22Rv1 (cell line): ENCODE results near the gene TESK2.

ENCODE experiments used
- H3K27ac ChIP-seq: fragments of 450-650 bp; 2 replicates; pipeline ENCODE4 v1.5.1; 2017
- ZFX ChIP-seq: fragments of 450-650 bp; IDR thresholded peaks from 2 replicates; pipeline ENCODE4 v1.6.1; 2017; ENCODE audit warnings: antibody characterized with exemption, borderline replicate concordance
- TF ChIP-seq, protein P1 (sequence below): fragments of 450-650 bp; IDR thresholded peaks from 2 replicates; pipeline ENCODE4 v1.5.1; 2017; ENCODE audit warnings: mild to moderate bottlenecking

TESK2 gene

DNA sequence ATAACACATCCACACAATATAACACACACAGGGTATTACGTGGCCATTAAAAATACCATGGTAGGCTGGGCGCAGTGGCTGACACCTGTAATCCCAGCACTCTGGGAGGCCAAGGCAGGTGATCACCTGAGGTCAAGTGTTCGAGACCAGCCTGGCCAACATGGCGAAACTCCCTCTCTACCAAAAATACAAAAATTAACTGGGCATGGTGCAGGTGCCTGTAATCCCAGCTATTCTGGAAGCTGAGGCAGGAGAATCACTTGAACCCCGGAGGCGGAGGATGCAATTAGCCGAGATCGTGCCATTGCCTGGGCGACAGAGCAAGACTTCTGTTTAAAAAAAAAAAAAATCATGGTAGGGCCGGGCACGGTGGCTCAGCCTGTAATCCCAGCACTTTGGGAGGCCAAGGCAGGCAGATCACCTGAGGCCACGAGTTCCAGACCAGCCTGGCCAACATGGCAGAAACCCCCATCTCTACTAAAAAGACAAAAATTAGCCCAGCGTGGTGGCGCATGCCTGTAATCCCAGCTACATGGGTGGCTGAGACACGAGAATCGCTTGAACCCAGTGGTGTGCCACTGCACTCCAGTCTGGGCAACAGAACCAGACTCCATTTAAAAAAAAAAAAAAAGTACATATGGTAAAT, 188.3 kb downstream of the TESK2 start:
- peak overlapping the region; percentile 79 for H3K27ac ChIP-seq
- TF ChIP-seq, protein P1, sequence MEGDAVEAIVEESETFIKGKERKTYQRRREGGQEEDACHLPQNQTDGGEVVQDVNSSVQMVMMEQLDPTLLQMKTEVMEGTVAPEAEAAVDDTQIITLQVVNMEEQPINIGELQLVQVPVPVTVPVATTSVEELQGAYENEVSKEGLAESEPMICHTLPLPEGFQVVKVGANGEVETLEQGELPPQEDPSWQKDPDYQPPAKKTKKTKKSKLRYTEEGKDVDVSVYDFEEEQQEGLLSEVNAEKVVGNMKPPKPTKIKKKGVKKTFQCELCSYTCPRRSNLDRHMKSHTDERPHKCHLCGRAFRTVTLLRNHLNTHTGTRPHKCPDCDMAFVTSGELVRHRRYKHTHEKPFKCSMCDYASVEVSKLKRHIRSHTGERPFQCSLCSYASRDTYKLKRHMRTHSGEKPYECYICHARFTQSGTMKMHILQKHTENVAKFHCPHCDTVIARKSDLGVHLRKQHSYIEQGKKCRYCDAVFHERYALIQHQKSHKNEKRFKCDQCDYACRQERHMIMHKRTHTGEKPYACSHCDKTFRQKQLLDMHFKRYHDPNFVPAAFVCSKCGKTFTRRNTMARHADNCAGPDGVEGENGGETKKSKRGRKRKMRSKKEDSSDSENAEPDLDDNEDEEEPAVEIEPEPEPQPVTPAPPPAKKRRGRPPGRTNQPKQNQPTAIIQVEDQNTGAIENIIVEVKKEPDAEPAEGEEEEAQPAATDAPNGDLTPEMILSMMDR: no peak
- TF ChIP-seq ZFX: no peak

DNA sequence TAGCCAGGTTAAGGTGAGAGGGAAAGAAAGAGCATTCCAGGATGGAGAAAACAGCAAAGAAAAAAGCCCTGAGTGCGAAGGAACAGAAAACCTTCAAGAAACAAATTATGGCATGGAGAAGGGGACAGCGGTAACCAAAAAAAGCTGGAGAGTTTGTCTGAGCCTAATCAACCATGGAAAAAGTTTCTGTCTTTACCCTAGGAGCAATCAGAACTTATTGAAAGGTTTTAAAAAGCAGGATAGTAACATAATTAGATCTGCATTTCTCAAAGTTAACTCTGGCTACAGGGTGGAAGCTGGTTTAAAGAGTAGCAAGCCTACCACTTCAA, 190.3 kb downstream of the TESK2 start:
- no peak overlapping the region for H3K27ac ChIP-seq
- TF ChIP-seq, protein P1: no peak
- TF ChIP-seq ZFX: no peak

DNA sequence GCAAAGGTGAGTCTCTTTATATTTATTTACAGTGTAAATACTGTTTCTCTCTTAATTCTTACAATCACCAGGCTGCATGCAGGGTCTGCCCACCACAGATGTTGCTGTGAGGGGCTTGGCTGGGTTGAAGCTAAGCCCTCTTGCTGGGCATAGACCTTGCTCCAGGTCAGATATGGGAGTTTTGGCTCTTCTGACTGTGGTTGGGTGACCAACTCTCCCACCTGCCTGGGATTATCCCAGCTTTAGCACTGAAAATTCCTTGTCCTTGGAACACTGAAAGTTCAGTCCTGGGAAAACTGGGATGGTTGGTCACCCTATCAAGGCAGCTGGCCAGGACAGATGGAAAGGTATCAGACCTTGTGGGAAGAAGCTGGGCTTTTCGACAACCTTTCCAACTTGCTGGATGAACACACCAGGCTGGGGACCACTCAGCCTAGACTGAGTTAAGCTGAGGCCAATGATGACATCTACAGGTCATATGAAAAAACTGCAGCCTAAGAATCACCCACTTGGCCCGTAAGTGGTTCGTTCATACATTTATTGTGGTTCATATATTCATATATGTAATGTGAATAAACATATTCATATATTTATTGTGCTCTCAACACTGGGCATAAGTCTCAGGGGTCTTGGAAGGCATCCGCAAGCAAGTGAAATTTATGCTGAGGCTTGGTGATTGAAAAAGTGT, 190.8 kb downstream of the TESK2 start:
- TF ChIP-seq ZFX: no peak
- TF ChIP-seq, protein P1: peak; percentile 85
- no peak overlapping the region for H3K27ac ChIP-seq

DNA sequence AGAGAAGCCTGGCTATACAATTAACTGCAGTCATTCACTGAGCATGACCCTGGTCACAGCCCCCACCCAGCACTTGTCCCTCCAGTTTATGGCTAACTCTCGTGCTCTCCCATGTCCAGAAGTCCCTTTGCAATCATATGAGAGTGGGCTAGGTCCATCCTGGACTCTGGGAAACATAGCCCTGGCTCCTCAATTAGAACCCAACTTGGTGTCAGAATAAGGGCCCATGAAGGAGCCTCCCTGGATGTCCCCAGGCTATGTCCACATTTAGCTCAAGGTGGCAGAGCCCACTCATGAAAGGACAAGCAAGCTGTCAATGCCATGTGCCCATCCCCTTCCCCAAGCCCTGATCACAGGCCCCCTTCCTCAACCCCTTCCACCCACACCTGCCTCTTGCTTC, 191.7 kb downstream of the TESK2 start:
- no peak for TF ChIP-seq ZFX
- TF ChIP-seq, protein P1: no peak
- H3K27ac ChIP-seq: no peak overlapping the region

DNA sequence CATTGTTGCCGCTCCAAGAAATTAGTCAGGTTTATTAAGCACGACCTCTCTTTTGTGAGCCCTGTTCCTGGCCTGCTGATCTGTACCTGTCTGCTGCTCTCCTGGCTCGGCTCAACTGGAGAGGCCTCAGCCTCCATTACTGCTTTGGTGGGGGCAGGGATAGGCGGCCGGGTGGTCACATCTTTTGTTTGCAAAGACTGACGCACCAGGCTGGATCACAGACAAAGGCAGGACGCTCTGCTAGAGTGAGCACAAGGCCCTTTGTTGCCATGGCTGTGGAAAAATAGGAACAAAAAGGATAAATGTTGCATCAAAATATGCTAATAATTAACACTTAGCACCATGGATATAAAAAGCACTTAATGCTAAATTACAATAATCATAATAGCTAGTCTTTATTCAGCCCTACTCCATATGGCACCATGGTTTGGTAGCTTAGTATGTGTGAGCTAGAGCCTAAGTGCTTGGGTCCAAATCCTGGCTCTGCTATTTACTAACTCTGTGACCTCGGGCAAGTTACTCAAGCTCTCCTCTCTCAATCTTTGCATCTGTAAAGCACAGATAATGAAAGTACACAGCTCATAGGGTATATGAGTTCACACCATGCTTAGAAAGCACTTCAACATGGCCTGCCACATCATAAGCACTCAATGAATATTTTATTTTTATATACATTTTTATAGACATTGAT, 193.2 kb downstream of the TESK2 start:
- TF ChIP-seq, protein P1: no peak
- H3K27ac ChIP-seq: no peak overlapping the region
